HCT116 (cell line): ENCODE data around the gene LAMA1.

ENCODE experiments used
- CEBPB ChIP-seq: IDR thresholded peaks from 2 replicates; pipeline ENCODE4 v1.6.1; 2012; ENCODE audit warnings: low read depth
- CTCF ChIP-seq, 3 experiments: fragments of 200-600 bp in 1 of 3; sonication (generic) in 1 of 3; IDR thresholded peaks in 2 of 3; conservative IDR thresholded peaks in 1 of 3; 2 replicates each; pipeline ENCODE4 v1.5.1; 2012 to 2017; ENCODE audit warnings: low read depth in 2 of 3, low read length in 2 of 3, antibody characterized with exemption in 1 of 3, borderline replicate concordance in 1 of 3, control low read depth in 1 of 3, mild to moderate bottlenecking in 1 of 3, mixed read lengths in 1 of 3, mixed run types in 1 of 3, moderate library complexity in 1 of 3; ENCODE audit not compliant: insufficient read depth in 1 of 3
- EZH2 ChIP-seq: fragments of 200-600 bp; sonication (generic); IDR thresholded peaks from 2 replicates; pipeline ENCODE4 v1.6.1; 2017; ENCODE audit warnings: antibody characterized with exemption, mixed run types
- MAX ChIP-seq: IDR thresholded peaks from 2 replicates; pipeline ENCODE4 v1.6.1; 2012
- RAD21 ChIP-seq: IDR thresholded peaks from 2 replicates; pipeline ENCODE4 v1.6.1; 2012; ENCODE audit warnings: low read depth, mild to moderate bottlenecking
- REST ChIP-seq: IDR thresholded peaks from 2 replicates; pipeline ENCODE4 v1.6.1; 2012; ENCODE audit warnings: low read depth
- ZFX ChIP-seq: fragments of 450-650 bp; IDR thresholded peaks from 2 replicates; pipeline ENCODE4 v1.6.1; 2017

GRCh38 chr18:7062236-7062635, 55.4 kb downstream of the LAMA1 start:
- TF ChIP-seq REST (no peak), EZH2 (no peak), CEBPB (no peak), CTCF (IDR thresholded peaks at IDR 0.05 in 2 of 3, conservative IDR thresholded peaks at IDR 0.05 in 1 of 3; ENCODE audit: borderline replicate concordance in 1 of 3, insufficient read depth in 1 of 3, low read depth in 2 of 3, low read length in 2 of 3) (no peak), MAX (no peak), ZFX (no peak), RAD21 (no peak)
